ENCODE measurements around the gene HAND1.

The HAND1 gene

DNA sequence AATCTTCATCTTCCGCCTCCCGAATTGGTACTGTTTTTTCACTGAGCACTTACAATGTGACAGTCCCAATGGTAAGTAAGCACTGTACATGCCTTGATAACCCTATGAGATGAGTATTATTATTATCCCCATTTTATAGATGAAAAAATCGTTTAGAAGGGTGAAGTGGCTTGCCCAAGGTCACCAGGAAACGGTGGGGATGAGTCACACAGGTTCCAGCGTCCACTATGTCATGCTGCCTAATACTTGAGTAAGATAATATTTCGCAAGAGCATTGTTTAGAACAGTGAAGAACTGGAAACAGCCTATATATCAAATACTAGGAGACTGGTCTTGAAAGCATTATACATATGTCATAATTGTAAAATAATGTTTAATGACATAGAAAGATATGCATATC is 12.9 kb downstream of the HAND1 start:
- Histone ChIP-seq H2AFZ (ENCODE audit: low read length) (no peak overlapping the region), H3K79me2 (ENCODE audit: insufficient read depth, low read length) (no peaks in the 10 kb centered on the region), H3K4me3 (ENCODE audit: low read length, poor library complexity, severe bottlenecking) (no peak overlapping the region), H3K36me3 (ENCODE audit: insufficient read depth, low read length) (no peaks in the 10 kb centered on the region), H3K9me3 (ENCODE audit: insufficient read depth, low read depth, low read length) (no peaks in the 10 kb centered on the region), H3K4me1 (ENCODE audit: insufficient read depth, low read length, poor library complexity, severe bottlenecking) (no peaks in the 10 kb centered on the region), H3F3A (ENCODE audit: low read depth) (no peaks in the 10 kb centered on the region), H3K27me3 (ENCODE audit: insufficient read depth, low read length, poor library complexity, severe bottlenecking) (no peaks in the 10 kb centered on the region), H4K20me1 (ENCODE audit: insufficient read depth, low read length, poor library complexity, severe bottlenecking) (no peaks in the 10 kb centered on the region), H3K9ac (ENCODE audit: low read depth, low read length, poor library complexity, severe bottlenecking) (no peak overlapping the region), H3K4me2 (ENCODE audit: low read depth, low read length, poor library complexity, severe bottlenecking) (no peak overlapping the region), H3K9me2 (replicated peaks; ENCODE audit: low read depth, low read length) (no peaks in the 10 kb centered on the region)
- no peak for TF ChIP-seq EZH2phosphoT487 (IDR thresholded peaks at IDR 0.05; ENCODE audit: borderline replicate concordance)
- TF ChIP-seq, protein P1, sequence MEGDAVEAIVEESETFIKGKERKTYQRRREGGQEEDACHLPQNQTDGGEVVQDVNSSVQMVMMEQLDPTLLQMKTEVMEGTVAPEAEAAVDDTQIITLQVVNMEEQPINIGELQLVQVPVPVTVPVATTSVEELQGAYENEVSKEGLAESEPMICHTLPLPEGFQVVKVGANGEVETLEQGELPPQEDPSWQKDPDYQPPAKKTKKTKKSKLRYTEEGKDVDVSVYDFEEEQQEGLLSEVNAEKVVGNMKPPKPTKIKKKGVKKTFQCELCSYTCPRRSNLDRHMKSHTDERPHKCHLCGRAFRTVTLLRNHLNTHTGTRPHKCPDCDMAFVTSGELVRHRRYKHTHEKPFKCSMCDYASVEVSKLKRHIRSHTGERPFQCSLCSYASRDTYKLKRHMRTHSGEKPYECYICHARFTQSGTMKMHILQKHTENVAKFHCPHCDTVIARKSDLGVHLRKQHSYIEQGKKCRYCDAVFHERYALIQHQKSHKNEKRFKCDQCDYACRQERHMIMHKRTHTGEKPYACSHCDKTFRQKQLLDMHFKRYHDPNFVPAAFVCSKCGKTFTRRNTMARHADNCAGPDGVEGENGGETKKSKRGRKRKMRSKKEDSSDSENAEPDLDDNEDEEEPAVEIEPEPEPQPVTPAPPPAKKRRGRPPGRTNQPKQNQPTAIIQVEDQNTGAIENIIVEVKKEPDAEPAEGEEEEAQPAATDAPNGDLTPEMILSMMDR (conservative IDR thresholded peaks at IDR 0.05; ENCODE audit: low read length): no peak

GRCh38 chr5:154464438-154464837 is 13.6 kb downstream of the HAND1 start:
- H3K36me3 ChIP-seq (ENCODE audit: insufficient read depth, low read length): no peaks in the 10 kb centered on the region

DNA sequence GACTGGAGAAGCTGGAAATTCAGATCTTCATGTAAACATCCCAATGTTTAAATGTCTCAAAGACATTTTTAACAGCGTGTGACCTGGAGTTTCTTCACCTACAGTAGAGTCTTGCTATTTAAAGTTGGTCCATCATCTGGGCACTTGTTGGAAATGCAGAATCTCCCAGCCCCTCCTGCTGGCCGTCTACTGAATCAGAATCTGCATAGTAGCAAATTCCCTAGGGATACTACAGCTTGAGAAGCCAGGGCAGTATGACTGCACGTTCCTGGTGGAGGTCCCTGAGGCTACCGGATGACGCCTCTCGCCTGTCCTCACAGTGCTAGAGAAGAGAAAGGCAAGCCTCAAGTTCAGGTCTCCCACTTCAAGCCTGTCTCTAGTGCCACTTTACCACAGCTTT is 16.5 kb downstream of the HAND1 start:
- H3K9ac ChIP-seq (ENCODE audit: low read depth, low read length, poor library complexity, severe bottlenecking): no peak overlapping the region
- H3K4me2 ChIP-seq (ENCODE audit: low read depth, low read length, poor library complexity, severe bottlenecking): no peak overlapping the region
- H3K9me2 ChIP-seq (replicated peaks; ENCODE audit: low read depth, low read length): no peaks in the 10 kb centered on the region
- no peaks in the 10 kb centered on the region for H3K27me3 ChIP-seq (ENCODE audit: insufficient read depth, low read length, poor library complexity, severe bottlenecking)
- no peaks in the 10 kb centered on the region for H3K9me3 ChIP-seq (ENCODE audit: insufficient read depth, low read depth, low read length)
- no peak for TF ChIP-seq EZH2phosphoT487 (IDR thresholded peaks at IDR 0.05; ENCODE audit: borderline replicate concordance)
- TF ChIP-seq, protein P1 (conservative IDR thresholded peaks at IDR 0.05; ENCODE audit: low read length): peak; percentile 11; the same call in 1 of the 2 replicates
- no peaks in the 10 kb centered on the region for H3F3A ChIP-seq (ENCODE audit: low read depth)
- no peaks in the 10 kb centered on the region for H4K20me1 ChIP-seq (ENCODE audit: insufficient read depth, low read length, poor library complexity, severe bottlenecking)
- H3K36me3 ChIP-seq (ENCODE audit: insufficient read depth, low read length): peaks cover under 1% of the 10 kb centered on the region; the same call in 1 of the 2 replicates
- H3K4me3 ChIP-seq (ENCODE audit: low read length, poor library complexity, severe bottlenecking): no peak overlapping the region
- no peaks in the 10 kb centered on the region for H3K79me2 ChIP-seq (ENCODE audit: insufficient read depth, low read length)
- H3K4me1 ChIP-seq (ENCODE audit: insufficient read depth, low read length, poor library complexity, severe bottlenecking): peaks cover 2% of the 10 kb centered on the region
- no peak overlapping the region for H2AFZ ChIP-seq (ENCODE audit: low read length)

More at GRCh38 chr5:154464438-154464837, 13.6 kb downstream of the HAND1 start:
- no peaks in the 10 kb centered on the region for H3K27me3 ChIP-seq (ENCODE audit: insufficient read depth, low read length, poor library complexity, severe bottlenecking)
- H3K79me2 ChIP-seq (ENCODE audit: insufficient read depth, low read length): no peaks in the 10 kb centered on the region
- H3K4me1 ChIP-seq (ENCODE audit: insufficient read depth, low read length, poor library complexity, severe bottlenecking): no peaks in the 10 kb centered on the region
- no peak overlapping the region for H3K9ac ChIP-seq (ENCODE audit: low read depth, low read length, poor library complexity, severe bottlenecking)
- no peaks in the 10 kb centered on the region for H3F3A ChIP-seq (ENCODE audit: low read depth)
- H2AFZ ChIP-seq (ENCODE audit: low read length): no peak overlapping the region
- no peak overlapping the region for H3K4me2 ChIP-seq (ENCODE audit: low read depth, low read length, poor library complexity, severe bottlenecking)
- no peak for TF ChIP-seq EZH2phosphoT487 (IDR thresholded peaks at IDR 0.05; ENCODE audit: borderline replicate concordance)
- TF ChIP-seq, protein P1 (conservative IDR thresholded peaks at IDR 0.05; ENCODE audit: low read length): no peak
- no peaks in the 10 kb centered on the region for H3K9me2 ChIP-seq (replicated peaks; ENCODE audit: low read depth, low read length)
- H4K20me1 ChIP-seq (ENCODE audit: insufficient read depth, low read length, poor library complexity, severe bottlenecking): no peaks in the 10 kb centered on the region
- H3K4me3 ChIP-seq (ENCODE audit: low read length, poor library complexity, severe bottlenecking): no peak overlapping the region
- H3K9me3 ChIP-seq (ENCODE audit: insufficient read depth, low read depth, low read length): no peaks in the 10 kb centered on the region
